Ecto neural progenitor cell (in vitro differentiated cells): ENCODE data around the gene RARG.

ENCODE experiments used
- DNase-seq: peaks from one replicate; pipeline ENCODE4 v3.0.0-alpha.2; 2018; ENCODE audit warnings: low spot score

RARG gene

GRCh38 chr12:53244337-53244736 is 12.3 kb upstream of the RARG start:
- no peak for DNase-seq

GRCh38 chr12:53241623-53242412 is 9.8 kb upstream of the RARG start:
- peak; percentile 85 for DNase-seq

GRCh38 chr12:53239643-53240258 is 7.7 kb upstream of the RARG start:
- DNase-seq: no peak

- no peak for DNase-seq
Observed at GRCh38 chr12:53236443-53237111, 4.6 kb upstream of the RARG start.

GRCh38 chr12:53235742-53236442 is 3.9 kb upstream of the RARG start:
- DNase-seq: no peak

- DNase-seq: no peak
Observed at GRCh38 chr12:53235164-53235563, 3.2 kb upstream of the RARG start.

GRCh38 chr12:53234271-53234914 is 2.4 kb upstream of the RARG start:
- peak; percentile 87 for DNase-seq

- no peak for DNase-seq
Observed at GRCh38 chr12:53233671-53234121, 1.7 kb upstream of the RARG start.

GRCh38 chr12:53232646-53233461 is 845 bp upstream of the RARG start:
- peak; percentile 76 for DNase-seq

GRCh38 chr12:53231671-53231920 is 413 bp downstream of the RARG start:
- DNase-seq: peak; percentile 78

GRCh38 chr12:53230108-53230845 is 1.7 kb downstream of the RARG start:
- no peak for DNase-seq

GRCh38 chr12:53229454-53229853 is 2.6 kb downstream of the RARG start:
- DNase-seq: no peak

- DNase-seq: peak; percentile 26
Observed at GRCh38 chr12:53227836-53228235, 4.2 kb downstream of the RARG start.

GRCh38 chr12:53227341-53227740 is 4.7 kb downstream of the RARG start:
- peak; percentile 44 for DNase-seq

- DNase-seq: peak; percentile 42
Observed at GRCh38 chr12:53226815-53227214, 5.2 kb downstream of the RARG start.

GRCh38 chr12:53225635-53226424 is 6.2 kb downstream of the RARG start:
- DNase-seq: peak; percentile 52

GRCh38 chr12:53224897-53225634 is 6.9 kb downstream of the RARG start:
- peak; percentile 53 for DNase-seq

GRCh38 chr12:53224061-53224896 is 7.7 kb downstream of the RARG start:
- peak; percentile 75 for DNase-seq
